MM.1S (cell line): Measurements from ENCODE around the gene SDCCAG8.

Experiments used
- DNase-seq: peaks from one replicate; pipeline ENCODE4 v3.0.0-alpha.2; 2015
- H2AFZ ChIP-seq: fragments of 300-600 bp; sonication (generic); 2 replicates; pipeline ENCODE4 v1.6.0; 2016; ENCODE audit warnings: antibody characterized with exemption, low read length
- H3F3A ChIP-seq: fragments of 300-600 bp; sonication (generic); 2 replicates; pipeline ENCODE4 v1.6.1; 2016; ENCODE audit warnings: mild to moderate bottlenecking, antibody characterized with exemption, low read length, moderate library complexity, mixed read lengths; ENCODE audit not compliant: insufficient read depth
- H3K27ac ChIP-seq: fragments of 300-600 bp; sonication (generic); 2 replicates; pipeline ENCODE4 v1.5.1; 2016; ENCODE audit warnings: mild to moderate bottlenecking, low read length
- H3K27me3 ChIP-seq: fragments of 300-600 bp; sonication (generic); replicated peaks from 2 replicates; pipeline ENCODE4 v1.6.0; 2016; ENCODE audit warnings: low read length; ENCODE audit not compliant: insufficient read depth
- H3K36me3 ChIP-seq: fragments of 300-600 bp; sonication (generic); replicated peaks from 2 replicates; pipeline ENCODE4 v1.6.1; 2016; ENCODE audit warnings: mild to moderate bottlenecking, low read length, mixed read lengths; ENCODE audit not compliant: insufficient read depth
- H3K4me1 ChIP-seq: fragments of 300-600 bp; sonication (generic); 2 replicates; pipeline ENCODE4 v1.6.1; 2016; ENCODE audit warnings: low read length, mixed read lengths
- H3K4me2 ChIP-seq: fragments of 300-600 bp; sonication (generic); 2 replicates; pipeline ENCODE4 v1.6.0; 2016; ENCODE audit warnings: low read depth, low read length
- H3K4me3 ChIP-seq: fragments of 300-600 bp; sonication (generic); 2 replicates; pipeline ENCODE4 v1.5.1; 2016; ENCODE audit warnings: low read length, mixed read lengths
- H3K79me2 ChIP-seq: fragments of 300-600 bp; sonication (generic); 2 replicates; pipeline ENCODE4 v1.6.1; 2016; ENCODE audit warnings: mixed run types, low read length, mixed read lengths
- H3K9ac ChIP-seq: fragments of 300-600 bp; sonication (generic); 2 replicates; pipeline ENCODE4 v1.6.1; 2016; ENCODE audit warnings: low read length, mixed read lengths
- H3K9me2 ChIP-seq: fragments of 300-600 bp; sonication (generic); replicated peaks from 2 replicates; pipeline ENCODE4 v1.6.1; 2016; ENCODE audit warnings: mild to moderate bottlenecking, low read length, mixed read lengths; ENCODE audit not compliant: insufficient read depth
- H3K9me3 ChIP-seq: fragments of 300-600 bp; sonication (generic); replicated peaks from 2 replicates; pipeline ENCODE4 v1.6.1; 2016; ENCODE audit warnings: mild to moderate bottlenecking, low read length, mixed read lengths; ENCODE audit not compliant: insufficient read depth
- H4K20me1 ChIP-seq: fragments of 300-600 bp; sonication (generic); 2 replicates; pipeline ENCODE4 v1.6.1; 2016; ENCODE audit warnings: mild to moderate bottlenecking, low read length, moderate library complexity, mixed read lengths; ENCODE audit not compliant: insufficient read depth
- CTCF ChIP-seq: fragments of 300-600 bp; sonication (generic); IDR thresholded peaks from 2 replicates; pipeline ENCODE4 v1.5.1; 2016; ENCODE audit warnings: antibody characterized with exemption, low read length, mixed read lengths
- EZH2 ChIP-seq: fragments of 300-600 bp; sonication (generic); optimal IDR thresholded peaks from 2 replicates; pipeline ENCODE3; 2017; ENCODE audit warnings: low read depth, mild to moderate bottlenecking, antibody characterized with exemption, low read length, mixed read lengths
- EZH2phosphoT487 ChIP-seq: fragments of 300-600 bp; sonication (generic); IDR thresholded peaks from 2 replicates; pipeline ENCODE4 v1.6.1; 2018; ENCODE audit warnings: antibody characterized with exemption, low read length

SDCCAG8 gene

DNA sequence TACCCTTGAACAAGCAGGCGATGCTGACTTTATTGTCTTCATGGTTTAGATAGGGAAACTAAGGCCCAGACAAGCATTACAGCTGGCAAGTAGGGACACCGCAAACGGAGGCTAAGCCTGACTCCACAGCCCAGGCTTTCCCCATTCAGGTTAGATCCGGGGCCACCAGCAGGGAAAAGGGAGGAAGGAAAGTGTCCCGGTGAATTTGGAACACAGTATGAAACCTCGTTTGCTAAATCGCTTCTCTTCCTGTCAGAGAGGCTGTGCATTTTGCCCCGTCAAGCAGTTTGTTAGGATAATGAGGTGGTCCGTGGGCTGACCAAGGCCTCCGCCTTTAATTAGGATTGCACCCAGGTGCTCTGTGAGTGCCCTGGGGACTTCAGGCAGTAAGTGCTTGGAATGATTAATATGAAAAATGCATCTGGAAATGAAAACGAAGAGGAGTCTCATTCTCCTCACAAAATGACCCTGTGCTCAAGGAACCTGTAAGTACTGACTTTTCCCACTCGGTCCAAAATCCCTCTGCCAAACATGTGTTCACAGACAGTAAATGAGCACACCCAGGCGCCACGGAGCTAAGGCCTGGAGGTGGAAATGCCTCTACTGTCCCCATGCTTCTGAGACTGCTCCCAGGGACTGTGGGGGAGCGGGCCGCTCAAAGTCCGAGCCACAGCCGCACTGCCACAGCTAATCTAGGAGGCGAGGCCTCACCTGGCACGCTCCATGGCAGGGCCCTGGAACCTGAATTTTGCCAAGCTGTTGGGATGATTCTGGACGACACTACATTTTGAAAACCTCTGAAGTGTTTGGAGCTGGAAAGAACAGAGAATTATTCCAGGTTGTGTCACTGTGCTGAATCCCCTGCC lies 234.1 kb downstream of the SDCCAG8 start:
- H3K9me3 ChIP-seq, result no peaks in the 10 kb centered on the region
- H3K9ac ChIP-seq, result no peak overlapping the region
- H4K20me1 ChIP-seq, result no peaks in the 10 kb centered on the region
- H3K4me2 ChIP-seq, result no peak overlapping the region
- no peaks in the 10 kb centered on the region for H3F3A ChIP-seq
- H3K4me1 ChIP-seq, result no peaks in the 10 kb centered on the region
- no peaks in the 10 kb centered on the region for H3K79me2 ChIP-seq
- no peaks in the 10 kb centered on the region for H3K36me3 ChIP-seq
- H2AFZ ChIP-seq, result no peak overlapping the region
- no peaks in the 10 kb centered on the region for H3K9me2 ChIP-seq
- H3K27me3 ChIP-seq, result no peaks in the 10 kb centered on the region
- no peak for DNase-seq
- no peak overlapping the region for H3K4me3 ChIP-seq
- H3K27ac ChIP-seq, result no peak overlapping the region
- no peak for TF ChIP-seq EZH2phosphoT487

DNA sequence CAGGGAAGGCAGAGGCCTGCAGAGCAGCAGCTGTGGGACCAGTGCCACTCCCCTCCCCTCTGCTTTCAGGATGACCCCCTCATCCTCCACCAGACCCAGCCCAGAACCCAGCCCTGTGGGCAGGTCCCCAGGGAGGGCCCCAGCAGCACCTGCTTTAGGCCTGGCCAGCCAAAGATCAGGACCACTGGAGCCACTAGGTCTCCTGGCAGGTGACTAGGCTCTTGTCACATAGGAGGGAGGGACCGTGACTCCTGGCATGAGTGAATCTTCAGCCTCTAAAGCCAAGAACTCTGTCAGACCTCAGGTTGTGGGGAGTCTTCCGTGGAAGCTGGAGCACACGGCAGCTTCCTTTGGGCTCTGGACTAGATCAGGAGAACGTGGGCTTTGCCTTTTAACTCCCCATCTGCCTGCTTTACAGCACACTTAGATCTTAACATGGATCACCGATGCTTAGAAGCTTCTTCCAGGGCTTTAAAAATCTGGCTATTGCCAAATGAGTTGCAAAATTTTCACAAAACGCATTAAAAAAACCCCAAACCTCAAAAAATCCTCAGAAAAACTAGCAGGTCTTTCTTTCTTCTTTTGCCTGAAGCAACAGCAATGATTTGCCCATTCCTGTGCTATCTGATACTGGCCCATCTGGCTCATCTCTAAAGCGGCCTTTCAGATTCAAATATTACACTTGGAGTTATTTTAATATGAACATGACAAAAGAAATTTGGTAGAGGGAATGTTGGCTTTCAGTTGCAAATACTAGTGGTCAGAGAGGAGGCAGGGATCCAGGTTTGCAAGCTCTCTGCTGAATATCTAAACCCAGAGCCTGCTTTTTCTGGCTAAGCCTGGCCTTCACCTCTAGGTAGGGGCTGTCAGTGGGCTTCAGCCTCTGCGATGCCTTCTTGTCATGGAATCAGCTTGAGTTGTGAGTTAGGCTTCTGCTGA lies 235.2 kb downstream of the SDCCAG8 start:
- TF ChIP-seq EZH2 (no peak), EZH2phosphoT487 (no peak), CTCF (no peak)
- no peak for DNase-seq
- no peaks in the 10 kb centered on the region for H3K27me3 ChIP-seq
- H3F3A ChIP-seq, result no peaks in the 10 kb centered on the region
- no peak overlapping the region for H3K9ac ChIP-seq
- no peak overlapping the region for H3K4me3 ChIP-seq
- no peaks in the 10 kb centered on the region for H3K79me2 ChIP-seq
- H3K36me3 ChIP-seq, result no peaks in the 10 kb centered on the region
- H3K4me2 ChIP-seq, result no peak overlapping the region
- H3K4me1 ChIP-seq, result peaks cover 5% of the 10 kb centered on the region; the same call in 1 of the 2 replicates
- H3K9me3 ChIP-seq, result no peaks in the 10 kb centered on the region
- H2AFZ ChIP-seq, result no peak overlapping the region
- H4K20me1 ChIP-seq, result no peaks in the 10 kb centered on the region
- no peak overlapping the region for H3K27ac ChIP-seq
- H3K9me2 ChIP-seq, result no peaks in the 10 kb centered on the region

DNA sequence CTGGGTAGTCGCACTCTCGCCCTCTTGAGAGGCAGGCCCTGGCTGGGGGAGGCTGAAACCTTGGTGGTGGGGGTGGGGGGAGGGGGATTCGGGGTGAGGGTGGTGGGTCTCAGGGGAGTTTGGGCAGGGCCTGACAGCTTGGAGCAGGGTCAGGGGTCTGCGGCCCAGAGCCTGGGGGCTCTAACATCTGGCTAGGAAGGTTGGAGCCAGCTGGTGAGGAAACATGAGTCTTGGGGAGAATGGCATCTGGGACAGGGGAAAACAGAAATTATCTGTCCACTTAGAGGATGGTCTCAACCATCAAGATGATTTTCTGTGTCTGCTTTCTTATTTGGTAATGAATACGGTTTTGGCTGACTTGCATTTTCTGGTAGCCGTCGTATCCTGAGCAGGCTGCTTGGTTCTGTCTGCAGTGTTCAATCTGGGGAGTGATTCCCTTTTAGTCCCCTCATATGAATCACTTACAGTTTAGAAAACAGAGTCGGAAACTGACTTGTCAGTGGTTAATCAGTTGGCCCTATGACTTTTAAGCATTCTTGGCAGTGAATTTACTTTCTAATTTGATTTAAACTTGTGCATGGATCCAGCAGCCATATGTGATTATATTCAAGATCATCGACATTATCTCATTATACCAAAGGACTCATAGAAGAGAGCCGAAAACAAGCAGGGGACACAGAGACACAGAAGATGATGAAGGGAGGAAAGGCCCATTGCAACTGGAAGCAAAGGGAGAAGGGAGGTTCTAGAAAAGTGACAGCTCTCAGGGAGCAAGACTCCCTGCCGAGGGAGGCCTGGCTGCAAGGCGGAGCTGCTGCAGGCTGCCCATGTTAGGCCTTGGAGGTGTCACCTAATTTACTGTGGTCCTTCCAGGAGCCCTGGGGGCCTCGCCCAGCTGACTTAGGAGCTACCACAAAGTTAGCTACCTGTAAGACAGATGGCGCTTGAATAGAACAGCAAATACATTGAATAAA lies 237.6 kb downstream of the SDCCAG8 start:
- Histone ChIP-seq H3K9ac (no peak overlapping the region), H3K4me2 (no peak overlapping the region), H3K79me2 (no peaks in the 10 kb centered on the region), H3K9me3 (no peaks in the 10 kb centered on the region), H2AFZ (no peak overlapping the region), H3K4me1 (peaks cover 5% of the 10 kb centered on the region; the same call in 1 of the 2 replicates), H4K20me1 (no peaks in the 10 kb centered on the region), H3F3A (no peaks in the 10 kb centered on the region), H3K9me2 (no peaks in the 10 kb centered on the region), H3K27me3 (no peaks in the 10 kb centered on the region), H3K36me3 (no peaks in the 10 kb centered on the region), H3K27ac (no peak overlapping the region), H3K4me3 (no peak overlapping the region)
- TF ChIP-seq EZH2phosphoT487 (no peak), EZH2 (no peak), CTCF (no peak)
- DNase-seq, result no peak
